ENCODE measurements around the gene VDAC2.

VDAC2 gene, protein sequence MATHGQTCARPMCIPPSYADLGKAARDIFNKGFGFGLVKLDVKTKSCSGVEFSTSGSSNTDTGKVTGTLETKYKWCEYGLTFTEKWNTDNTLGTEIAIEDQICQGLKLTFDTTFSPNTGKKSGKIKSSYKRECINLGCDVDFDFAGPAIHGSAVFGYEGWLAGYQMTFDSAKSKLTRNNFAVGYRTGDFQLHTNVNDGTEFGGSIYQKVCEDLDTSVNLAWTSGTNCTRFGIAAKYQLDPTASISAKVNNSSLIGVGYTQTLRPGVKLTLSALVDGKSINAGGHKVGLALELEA

GRCh38 chr10:75210282-75211006 lies at the start of gene VDAC2:
TSS of gene VDAC2 (plus strand) at chr10:75210796. CDS start at chr10:75211159, 363 bp downstream.
- Histone ChIP-seq H3K27ac (ENCODE audit: low read depth, low read length) (peak within 1 kb of the TSS; percentile 88), H3K79me2 (ENCODE audit: control insufficient read depth, insufficient read depth, low read length, unreplicated experiment) (peaks cover 42% of the 10 kb centered on the region), H2AFZ (ENCODE audit: low read length, unreplicated experiment) (peak within 1 kb of the TSS; percentile 98), H3K4me3 (ENCODE audit: low read depth, low read length) (peak within 1 kb of the TSS; percentile 79), H3K4me1 (ENCODE audit: control insufficient read depth, insufficient read depth, low read length, unreplicated experiment) (peaks cover 24% of the 10 kb centered on the region), H3K27me3 (ENCODE audit: insufficient read depth, low read length) (no peaks in the 10 kb centered on the region), H3K36me3 (ENCODE audit: insufficient read depth, low read length) (peaks cover 19% of the 10 kb centered on the region)

DNA sequence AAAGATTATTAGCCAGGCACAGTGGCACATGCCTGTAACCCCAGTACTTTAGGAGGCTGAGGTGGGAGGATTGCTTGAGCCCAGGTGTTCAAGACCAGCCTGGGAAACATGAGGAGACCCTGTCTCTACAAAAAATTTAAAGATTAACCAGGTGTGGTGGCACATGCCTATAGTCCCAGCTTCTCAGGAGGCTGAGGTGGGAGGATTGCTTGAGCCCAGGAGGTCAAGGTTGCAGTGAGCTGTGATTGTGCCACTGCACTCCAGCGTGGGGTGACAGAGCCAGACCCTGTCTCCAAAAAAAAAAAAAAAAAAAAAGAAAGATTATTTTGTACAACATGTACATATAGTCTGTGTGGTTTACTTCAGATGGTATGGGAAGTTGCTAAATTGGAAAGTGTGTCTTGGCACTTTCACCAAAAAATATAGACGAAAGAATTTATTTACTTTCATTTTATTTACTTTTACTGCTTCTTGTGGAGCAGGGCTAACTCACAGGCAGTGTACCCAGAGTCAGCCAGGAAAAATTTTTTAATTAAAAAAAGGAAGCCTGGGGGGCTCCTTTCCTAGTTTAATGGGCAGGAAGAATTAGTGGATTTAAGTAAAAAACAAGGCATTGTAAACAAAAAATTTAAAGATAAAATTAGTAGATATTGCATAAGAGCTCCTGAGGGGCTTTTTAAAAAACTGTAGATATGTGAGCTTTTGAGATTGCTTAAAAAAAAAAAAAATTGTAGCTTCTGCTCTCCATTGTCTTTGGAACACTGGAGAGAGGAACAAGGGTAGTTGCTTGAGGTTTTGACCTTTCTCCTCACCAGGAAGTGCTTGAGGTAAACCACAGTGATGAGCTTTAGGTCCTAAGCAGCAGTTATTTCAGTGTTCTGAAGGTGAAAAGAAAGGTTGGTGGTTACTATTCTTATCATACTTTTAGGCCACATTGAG lies 44.6 kb upstream of the VDAC2 start:
- H3K36me3 ChIP-seq (ENCODE audit: insufficient read depth, low read length), result no peaks in the 10 kb centered on the region
- H3K4me1 ChIP-seq (ENCODE audit: control insufficient read depth, insufficient read depth, low read length, unreplicated experiment), result peaks cover 9% of the 10 kb centered on the region
- H3K27me3 ChIP-seq (ENCODE audit: insufficient read depth, low read length), result no peaks in the 10 kb centered on the region
- H2AFZ ChIP-seq (ENCODE audit: low read length, unreplicated experiment), result no peak overlapping the region
- no peak overlapping the region for H3K4me3 ChIP-seq (ENCODE audit: low read depth, low read length)
- no peak overlapping the region for H3K27ac ChIP-seq (ENCODE audit: low read depth, low read length)
- H3K79me2 ChIP-seq (ENCODE audit: control insufficient read depth, insufficient read depth, low read length, unreplicated experiment), result peaks cover 3% of the 10 kb centered on the region

DNA sequence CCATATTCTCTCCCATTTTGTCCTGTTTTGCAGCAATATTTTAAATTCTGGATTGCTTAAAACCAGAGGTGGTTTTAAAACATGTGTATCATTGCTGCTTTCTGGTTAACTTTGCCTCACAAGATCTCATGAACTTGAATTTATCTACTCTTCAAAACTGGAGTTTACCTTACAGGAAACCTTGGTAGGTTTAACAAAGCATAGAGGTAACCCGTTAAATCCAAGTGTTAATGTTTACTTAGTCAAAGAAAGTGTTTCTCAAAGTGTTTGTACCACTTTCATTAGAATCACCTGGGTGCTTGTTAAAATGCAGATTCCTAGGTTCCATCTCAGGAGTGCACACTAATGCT lies 44.0 kb upstream of the VDAC2 start:
- H3K4me1 ChIP-seq (ENCODE audit: control insufficient read depth, insufficient read depth, low read length, unreplicated experiment), result peaks cover 9% of the 10 kb centered on the region
- H3K36me3 ChIP-seq (ENCODE audit: insufficient read depth, low read length), result no peaks in the 10 kb centered on the region
- H2AFZ ChIP-seq (ENCODE audit: low read length, unreplicated experiment), result no peak overlapping the region
- H3K27ac ChIP-seq (ENCODE audit: low read depth, low read length), result no peak overlapping the region
- no peaks in the 10 kb centered on the region for H3K27me3 ChIP-seq (ENCODE audit: insufficient read depth, low read length)
- H3K79me2 ChIP-seq (ENCODE audit: control insufficient read depth, insufficient read depth, low read length, unreplicated experiment), result no peaks in the 10 kb centered on the region
- H3K4me3 ChIP-seq (ENCODE audit: low read depth, low read length), result no peak overlapping the region

DNA sequence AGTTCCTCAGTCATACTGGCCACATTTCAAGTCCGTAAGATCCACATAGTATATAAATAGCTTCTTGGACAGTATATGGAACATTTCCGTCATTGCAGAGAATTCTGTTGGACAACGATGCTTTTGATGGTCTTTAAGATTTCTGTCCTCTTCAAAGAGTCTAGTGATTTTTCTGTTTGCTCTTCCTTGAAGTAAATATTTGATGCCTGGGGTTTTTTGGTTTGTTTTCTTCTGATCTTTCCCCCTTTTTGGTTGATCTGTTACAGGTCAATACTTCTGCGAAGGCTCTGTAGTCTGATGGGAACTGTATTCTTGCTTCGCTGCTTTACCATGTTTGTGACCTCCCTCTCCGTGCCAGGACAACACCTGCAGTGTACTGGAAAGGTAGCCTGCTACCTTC lies 42.3 kb upstream of the VDAC2 start:
- no peaks in the 10 kb centered on the region for H3K79me2 ChIP-seq (ENCODE audit: control insufficient read depth, insufficient read depth, low read length, unreplicated experiment)

DNA sequence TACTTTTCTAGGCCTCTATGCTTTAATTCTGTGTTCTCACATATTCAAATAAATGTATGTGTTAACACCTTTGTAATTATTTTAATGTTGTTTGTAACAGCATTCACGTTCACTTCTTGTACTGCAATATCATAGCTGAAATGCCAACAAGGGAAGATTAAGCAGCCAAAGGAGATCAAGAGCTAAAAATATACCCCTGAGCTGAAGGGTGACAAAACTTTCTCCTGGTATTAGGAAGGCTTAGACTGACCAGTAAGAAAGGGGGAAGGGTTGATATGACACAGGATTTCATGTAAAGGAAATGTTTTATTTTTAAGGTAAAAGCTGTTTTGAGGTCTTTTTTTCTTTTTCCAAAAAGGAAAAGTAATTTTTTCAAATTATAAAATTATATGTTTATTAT lies 40.4 kb upstream of the VDAC2 start:
- Histone ChIP-seq H3K36me3 (ENCODE audit: insufficient read depth, low read length) (no peaks in the 10 kb centered on the region), H3K27me3 (ENCODE audit: insufficient read depth, low read length) (no peaks in the 10 kb centered on the region), H3K4me1 (ENCODE audit: control insufficient read depth, insufficient read depth, low read length, unreplicated experiment) (peaks cover 9% of the 10 kb centered on the region), H3K27ac (ENCODE audit: low read depth, low read length) (no peak overlapping the region), H2AFZ (ENCODE audit: low read length, unreplicated experiment) (no peak overlapping the region), H3K4me3 (ENCODE audit: low read depth, low read length) (no peak overlapping the region), H3K79me2 (ENCODE audit: control insufficient read depth, insufficient read depth, low read length, unreplicated experiment) (no peaks in the 10 kb centered on the region)

More for the DNA sequence above, 42.3 kb upstream of the VDAC2 start:
- Histone ChIP-seq H3K4me3 (ENCODE audit: low read depth, low read length) (no peak overlapping the region), H3K4me1 (ENCODE audit: control insufficient read depth, insufficient read depth, low read length, unreplicated experiment) (peaks cover 9% of the 10 kb centered on the region), H3K36me3 (ENCODE audit: insufficient read depth, low read length) (no peaks in the 10 kb centered on the region), H3K27me3 (ENCODE audit: insufficient read depth, low read length) (no peaks in the 10 kb centered on the region), H2AFZ (ENCODE audit: low read length, unreplicated experiment) (no peak overlapping the region), H3K27ac (ENCODE audit: low read depth, low read length) (no peak overlapping the region)

- Histone ChIP-seq H3K36me3 (ENCODE audit: insufficient read depth, low read length) (no peaks in the 10 kb centered on the region), H2AFZ (ENCODE audit: low read length, unreplicated experiment) (no peak overlapping the region), H3K79me2 (ENCODE audit: control insufficient read depth, insufficient read depth, low read length, unreplicated experiment) (no peaks in the 10 kb centered on the region), H3K4me3 (ENCODE audit: low read depth, low read length) (no peak overlapping the region), H3K27me3 (ENCODE audit: insufficient read depth, low read length) (no peaks in the 10 kb centered on the region), H3K4me1 (ENCODE audit: control insufficient read depth, insufficient read depth, low read length, unreplicated experiment) (no peaks in the 10 kb centered on the region), H3K27ac (ENCODE audit: low read depth, low read length) (no peak overlapping the region)
Observed at GRCh38 chr10:75175046-75175445, 35.5 kb upstream of the VDAC2 start.

DNA sequence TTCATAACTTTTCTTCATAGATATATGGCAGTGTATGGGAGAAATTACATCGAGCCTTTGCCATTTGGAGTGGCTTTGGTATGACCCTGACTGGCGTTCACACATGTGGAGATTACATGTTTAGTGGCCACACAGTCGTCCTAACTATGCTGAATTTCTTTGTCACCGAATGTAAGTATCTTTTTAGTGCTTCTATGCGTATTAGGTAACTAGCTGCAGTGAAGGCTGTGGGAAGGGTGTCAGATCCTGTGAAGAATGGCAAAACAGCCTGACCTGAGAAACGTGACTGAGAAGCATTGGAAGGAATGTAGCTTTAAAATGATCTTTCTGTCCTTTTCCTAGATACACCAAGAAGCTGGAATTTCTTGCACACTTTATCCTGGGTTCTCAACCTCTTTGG lies 34.5 kb upstream of the VDAC2 start:
- H3K4me3 ChIP-seq (ENCODE audit: low read depth, low read length), result no peak overlapping the region
- no peaks in the 10 kb centered on the region for H3K4me1 ChIP-seq (ENCODE audit: control insufficient read depth, insufficient read depth, low read length, unreplicated experiment)
- H3K27me3 ChIP-seq (ENCODE audit: insufficient read depth, low read length), result no peaks in the 10 kb centered on the region
- no peak overlapping the region for H3K27ac ChIP-seq (ENCODE audit: low read depth, low read length)
- no peak overlapping the region for H2AFZ ChIP-seq (ENCODE audit: low read length, unreplicated experiment)
- no peaks in the 10 kb centered on the region for H3K79me2 ChIP-seq (ENCODE audit: control insufficient read depth, insufficient read depth, low read length, unreplicated experiment)
- no peaks in the 10 kb centered on the region for H3K36me3 ChIP-seq (ENCODE audit: insufficient read depth, low read length)

GRCh38 chr10:75176736-75177135 lies 33.9 kb upstream of the VDAC2 start:
- no peak overlapping the region for H3K4me3 ChIP-seq (ENCODE audit: low read depth, low read length)

DNA sequence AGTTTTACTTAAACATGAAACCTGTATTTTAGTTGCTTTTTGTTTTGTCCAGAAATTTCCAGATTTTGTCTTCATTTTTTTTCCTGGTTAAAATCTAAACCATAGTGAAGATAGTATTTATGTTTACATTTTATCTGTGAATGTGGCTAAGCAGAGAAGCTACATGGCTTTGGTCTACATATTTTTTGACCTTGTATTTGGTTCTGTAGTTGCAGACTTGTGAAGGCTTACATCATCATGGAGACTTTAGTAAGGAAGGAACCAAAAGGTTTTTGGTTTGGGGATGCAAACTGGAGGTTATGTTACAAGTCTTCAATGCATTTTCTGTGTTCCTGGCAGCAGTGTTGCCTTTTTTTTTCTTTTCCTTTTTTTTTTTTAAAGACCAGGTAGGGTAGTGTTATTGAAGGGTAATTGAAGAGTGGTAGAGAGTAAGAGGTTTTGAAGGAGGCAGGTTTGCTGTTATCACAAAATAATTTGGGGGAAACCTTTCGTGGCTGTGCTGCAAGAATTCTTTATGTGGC lies 30.9 kb upstream of the VDAC2 start:
- no peaks in the 10 kb centered on the region for H3K4me1 ChIP-seq (ENCODE audit: control insufficient read depth, insufficient read depth, low read length, unreplicated experiment)
- H3K36me3 ChIP-seq (ENCODE audit: insufficient read depth, low read length), result no peaks in the 10 kb centered on the region

More at GRCh38 chr10:75176736-75177135, 33.9 kb upstream of the VDAC2 start:
- Histone ChIP-seq H3K79me2 (ENCODE audit: control insufficient read depth, insufficient read depth, low read length, unreplicated experiment) (no peaks in the 10 kb centered on the region), H3K4me1 (ENCODE audit: control insufficient read depth, insufficient read depth, low read length, unreplicated experiment) (no peaks in the 10 kb centered on the region), H2AFZ (ENCODE audit: low read length, unreplicated experiment) (no peak overlapping the region), H3K27me3 (ENCODE audit: insufficient read depth, low read length) (no peaks in the 10 kb centered on the region), H3K27ac (ENCODE audit: low read depth, low read length) (no peak overlapping the region), H3K36me3 (ENCODE audit: insufficient read depth, low read length) (no peaks in the 10 kb centered on the region)

DNA sequence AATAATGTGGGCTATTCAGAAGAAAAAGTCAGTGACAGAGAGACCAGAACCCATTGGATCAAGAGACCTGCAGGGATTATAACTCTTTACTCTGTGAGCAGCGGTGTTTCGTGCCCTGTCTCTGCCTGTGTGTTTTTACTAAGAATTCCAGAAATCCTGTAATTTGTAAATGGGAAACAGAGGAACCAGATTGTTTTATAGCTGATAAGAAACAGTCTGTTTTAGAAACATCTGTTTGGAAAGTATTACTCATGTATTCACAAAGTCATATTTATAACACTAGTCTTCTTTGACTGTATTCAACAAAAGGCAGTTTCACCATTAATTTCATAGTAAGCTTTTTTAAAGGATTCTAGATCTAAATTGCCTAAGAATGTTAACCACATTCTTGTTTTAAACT lies 30.0 kb upstream of the VDAC2 start:
- no peak overlapping the region for H3K27ac ChIP-seq (ENCODE audit: low read depth, low read length)
- no peaks in the 10 kb centered on the region for H3K36me3 ChIP-seq (ENCODE audit: insufficient read depth, low read length)

More for the DNA sequence above, 30.9 kb upstream of the VDAC2 start:
- Histone ChIP-seq H3K27me3 (ENCODE audit: insufficient read depth, low read length) (no peaks in the 10 kb centered on the region), H3K79me2 (ENCODE audit: control insufficient read depth, insufficient read depth, low read length, unreplicated experiment) (no peaks in the 10 kb centered on the region), H2AFZ (ENCODE audit: low read length, unreplicated experiment) (no peak overlapping the region), H3K27ac (ENCODE audit: low read depth, low read length) (no peak overlapping the region), H3K4me3 (ENCODE audit: low read depth, low read length) (no peak overlapping the region)

More for the DNA sequence above, 30.0 kb upstream of the VDAC2 start:
- H2AFZ ChIP-seq (ENCODE audit: low read length, unreplicated experiment), result no peak overlapping the region
- no peaks in the 10 kb centered on the region for H3K4me1 ChIP-seq (ENCODE audit: control insufficient read depth, insufficient read depth, low read length, unreplicated experiment)
- H3K79me2 ChIP-seq (ENCODE audit: control insufficient read depth, insufficient read depth, low read length, unreplicated experiment), result no peaks in the 10 kb centered on the region
- H3K27me3 ChIP-seq (ENCODE audit: insufficient read depth, low read length), result no peaks in the 10 kb centered on the region
- no peak overlapping the region for H3K4me3 ChIP-seq (ENCODE audit: low read depth, low read length)

All from ACC112 (cell line).